Urothelium cell line (cell line): ENCODE results near the gene IFITM1.
"Not testable (repeated sequence)": the region's sequence is repeated elsewhere in the genome, so short reads cannot be mapped to it uniquely, and the experiment has no call there.

ENCODE experiments used
- DNase-seq: peaks from one replicate; pipeline ENCODE4 v3.0.0; 2011; ENCODE audit warnings: low spot score, mixed read lengths
- FAIRE-seq: peaks from 2 replicates; lab custom pipeline; 2011; peaks lifted over from hg19 to GRCh38; lab: Jason Lieb, UNC

Gene IFITM1

DNA sequence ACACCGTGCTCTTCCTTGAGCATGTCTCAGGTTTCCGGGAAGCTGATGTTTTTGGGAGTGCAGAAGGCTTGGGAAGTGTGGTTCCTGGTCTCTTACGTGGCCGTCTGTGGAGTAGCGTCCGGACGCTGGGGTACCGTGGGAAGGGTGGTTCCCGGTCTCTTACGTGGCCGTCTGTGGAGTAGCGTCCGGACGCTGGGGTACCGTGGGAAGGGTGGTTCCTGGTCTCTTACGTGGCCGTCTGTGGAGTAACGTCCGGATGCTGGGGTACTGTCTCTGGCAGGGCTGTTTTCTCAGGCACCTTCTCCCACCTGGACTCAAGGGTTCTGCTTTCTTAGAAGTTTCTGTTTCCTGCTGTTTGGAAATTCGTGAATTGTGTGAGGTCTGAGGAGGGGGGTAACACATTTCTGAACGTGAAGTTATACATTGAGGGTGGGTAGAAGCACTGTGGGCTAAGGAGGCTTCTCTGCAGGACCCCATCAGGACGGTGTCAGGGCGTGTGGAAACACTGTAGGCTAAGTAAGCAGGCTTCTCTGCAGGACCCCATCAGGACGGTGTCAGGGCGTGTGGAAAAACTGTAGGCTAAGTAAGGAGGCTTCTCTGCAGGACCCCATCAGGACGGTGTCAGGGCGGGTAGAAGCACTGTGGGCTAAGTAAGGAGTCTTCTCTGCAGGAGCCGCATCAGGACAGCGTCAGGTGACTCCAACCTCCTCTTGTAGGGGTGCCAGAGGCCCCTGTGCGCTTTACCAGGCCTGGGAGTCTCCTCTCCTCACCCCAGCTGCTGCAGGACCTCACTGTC is 12.2 kb downstream of the IFITM1 start:
- DNase-seq (no peak), FAIRE-seq (no peak)

DNA sequence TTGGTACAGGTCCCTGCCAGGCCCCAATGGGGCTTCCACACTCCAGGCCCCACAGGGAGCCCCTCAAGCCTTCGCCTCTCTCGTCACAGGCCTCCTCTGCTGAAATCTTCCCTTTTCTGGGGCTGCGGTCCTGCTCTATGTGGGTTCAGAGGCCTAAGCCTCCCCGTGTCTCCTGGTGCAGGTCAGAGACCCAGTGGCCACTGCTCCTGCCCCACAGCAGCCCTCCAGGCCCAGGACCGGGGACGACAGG is 12.7 kb downstream of the IFITM1 start:
- no peak for DNase-seq
- no peak for FAIRE-seq

DNA sequence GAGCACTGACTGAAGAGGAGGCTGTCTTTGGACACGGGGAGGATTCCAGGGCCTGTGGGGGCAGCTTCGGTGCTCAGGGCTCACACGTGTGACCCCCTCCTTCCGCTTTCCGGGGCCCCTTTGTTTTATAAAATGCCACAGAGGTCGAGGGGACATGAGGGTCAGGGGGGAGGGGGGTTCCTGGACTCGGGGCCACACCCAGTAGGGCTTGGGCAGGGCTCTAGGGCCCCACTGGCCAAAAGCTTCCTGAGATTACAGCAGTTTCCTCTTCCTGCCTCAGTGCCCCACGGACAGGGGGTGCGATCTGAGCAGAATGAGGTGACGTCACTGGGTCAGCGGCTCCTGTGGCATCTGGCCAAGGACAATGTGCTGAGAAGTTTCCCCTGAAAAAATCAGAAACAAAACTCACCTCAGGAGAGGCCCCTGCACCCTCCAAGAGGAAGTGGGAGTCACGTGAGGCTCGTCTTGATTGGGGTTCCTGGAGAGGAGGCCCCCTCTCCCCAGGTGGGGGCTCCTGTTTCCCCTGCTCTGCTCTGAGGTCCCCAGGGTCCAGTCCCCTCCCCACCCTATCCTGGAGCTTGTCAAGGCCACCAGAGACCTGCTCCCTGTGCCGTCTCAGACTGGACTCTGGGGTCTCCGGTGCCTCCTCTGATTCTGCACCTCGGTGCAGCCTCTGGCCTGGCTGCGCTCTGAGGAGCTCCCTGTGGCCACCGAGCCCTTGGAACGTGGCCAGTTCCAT is 13.2 kb downstream of the IFITM1 start:
- peak; percentile 13 for DNase-seq

DNA sequence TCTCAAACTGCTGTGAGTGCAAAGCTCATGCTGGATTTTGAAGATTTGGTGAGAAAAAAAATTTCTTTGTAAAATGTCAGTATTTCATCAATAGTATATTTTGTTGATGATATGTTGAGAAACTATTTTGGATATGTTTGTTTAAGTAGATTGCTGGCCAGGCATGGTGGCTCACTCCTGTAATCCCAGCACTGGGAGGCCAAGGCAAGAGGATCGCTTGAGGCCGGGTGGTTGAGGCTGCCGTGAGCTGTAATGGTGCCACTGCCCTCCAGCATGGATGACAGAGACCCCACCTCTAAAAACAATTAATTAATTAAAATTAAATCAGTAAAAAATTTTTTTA is 13.7 kb downstream of the IFITM1 start:
- DNase-seq: no peak
- FAIRE-seq: no peak

More for the DNA sequence above, 13.2 kb downstream of the IFITM1 start:
- FAIRE-seq: no peak

DNA sequence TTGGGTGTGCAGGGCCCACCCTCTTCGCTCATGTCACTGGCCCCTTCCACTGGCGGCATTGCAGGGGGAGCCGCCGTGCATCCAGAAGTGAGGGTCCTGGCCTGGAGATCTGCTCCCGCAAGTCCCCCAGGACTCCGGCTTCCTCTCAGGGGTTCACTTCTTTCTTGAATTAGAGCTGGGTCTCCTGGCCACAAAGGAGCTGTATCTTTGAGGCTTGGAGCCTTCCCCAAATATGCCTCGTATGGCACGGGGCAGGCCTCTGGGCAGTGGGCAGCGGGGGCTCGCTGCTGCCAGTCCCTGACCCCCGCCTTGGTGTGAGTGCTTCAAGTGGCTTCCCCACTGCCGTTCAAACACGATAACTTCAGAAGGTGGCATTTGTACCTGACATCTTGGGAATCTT is 14.2 kb downstream of the IFITM1 start:
- FAIRE-seq (no peak), DNase-seq (no peak)

DNA sequence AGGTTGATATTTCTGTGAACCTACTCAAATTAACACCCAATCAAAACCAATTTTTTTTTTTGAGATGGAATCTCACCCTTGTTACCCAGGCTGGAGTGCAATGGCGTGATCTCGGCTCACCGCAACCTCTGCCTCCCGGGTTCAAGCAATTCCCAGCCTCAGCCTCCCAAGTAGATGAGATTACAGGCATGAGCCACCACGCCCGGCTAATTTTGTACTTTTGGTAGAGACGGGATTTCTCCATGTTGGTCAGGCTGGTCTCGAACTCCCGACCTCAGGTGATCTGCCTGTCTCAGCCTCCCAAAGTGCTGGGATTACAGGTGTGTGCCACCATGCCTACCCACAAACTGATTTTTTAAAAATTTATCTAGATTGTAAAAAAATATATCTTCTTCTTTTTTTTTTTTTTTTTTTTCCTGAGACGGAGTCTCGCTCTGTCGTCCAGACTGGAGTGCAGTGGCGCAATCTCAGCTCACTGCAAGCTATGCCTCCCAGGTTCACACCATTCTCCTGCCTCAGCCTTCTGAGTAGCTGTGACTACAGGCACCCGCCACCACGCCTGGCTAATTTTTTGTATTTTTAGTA is 14.8 kb downstream of the IFITM1 start:
- not testable (repeated sequence) for FAIRE-seq, DNase-seq

DNA sequence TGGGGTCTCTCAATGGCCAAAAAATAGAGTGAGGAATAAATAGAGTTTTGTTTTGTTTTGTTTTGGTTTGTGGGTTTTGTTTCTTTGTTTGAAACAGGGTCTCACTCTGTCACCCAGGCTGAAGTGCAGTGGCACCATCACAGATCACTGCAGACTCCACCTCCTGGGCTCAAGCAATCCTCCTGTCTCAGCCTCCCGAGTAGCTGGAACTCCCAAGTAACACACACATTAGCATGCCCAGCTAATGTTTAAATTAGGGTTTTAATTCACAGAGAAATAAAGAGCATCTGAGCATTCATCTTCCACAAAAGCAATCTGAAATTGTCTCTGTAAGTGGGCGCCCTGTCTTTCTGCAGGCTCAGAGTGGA is 16.0 kb downstream of the IFITM1 start:
- DNase-seq (no peak), FAIRE-seq (no peak)

DNA sequence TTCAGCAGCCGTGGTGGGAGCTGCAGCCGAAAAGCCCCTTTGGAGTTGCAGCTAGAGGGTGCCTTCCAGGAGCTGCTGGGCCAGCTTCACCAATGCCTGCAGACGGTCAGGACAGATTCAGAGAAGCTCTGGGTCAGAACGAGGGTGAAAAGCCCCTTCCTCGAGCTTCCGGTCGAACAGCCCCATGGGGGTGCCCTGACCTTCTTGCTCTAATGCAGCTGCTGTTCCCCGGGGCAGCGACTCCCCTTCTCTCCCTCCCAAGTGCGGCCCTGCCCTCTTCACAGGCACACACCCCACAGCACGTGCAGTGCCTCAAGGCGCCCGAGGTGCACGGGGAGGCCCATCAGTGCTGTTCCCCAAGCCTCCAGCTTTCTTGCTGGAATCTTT is 16.5 kb downstream of the IFITM1 start:
- no peak for DNase-seq
- no peak for FAIRE-seq

DNA sequence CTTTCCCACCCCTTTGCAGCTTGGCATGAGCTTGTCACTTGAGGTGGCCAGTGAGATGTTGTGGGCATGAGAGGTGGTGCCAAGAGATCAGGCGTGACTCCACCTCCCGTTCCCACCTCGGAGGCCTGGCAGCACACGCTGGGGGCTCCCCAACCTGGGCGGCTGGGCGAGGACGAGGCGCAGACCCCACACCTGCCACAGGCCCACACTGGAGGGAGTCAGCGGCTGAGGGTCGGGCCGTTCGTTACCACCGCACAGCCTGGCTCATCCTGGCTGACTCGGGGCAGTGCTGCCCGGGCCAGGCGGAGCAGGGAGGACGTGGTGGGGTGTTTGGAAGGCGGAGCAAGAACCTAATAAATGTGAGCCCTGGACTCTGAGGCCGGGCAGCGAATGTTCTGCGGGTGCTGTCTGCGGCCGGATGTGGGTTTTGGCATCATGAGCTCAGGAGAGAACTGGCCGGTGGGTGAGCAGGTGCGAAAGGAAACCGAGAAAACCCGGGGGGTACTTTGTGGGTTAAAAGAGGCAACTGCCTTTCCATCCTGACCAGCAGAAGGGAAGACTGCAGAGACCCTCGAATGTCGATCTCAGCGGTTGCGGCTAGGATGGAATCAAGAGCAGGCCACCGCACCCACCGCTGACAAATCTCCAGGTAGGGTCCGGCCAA is 17.0 kb downstream of the IFITM1 start:
- FAIRE-seq (no peak), DNase-seq (no peak)

DNA sequence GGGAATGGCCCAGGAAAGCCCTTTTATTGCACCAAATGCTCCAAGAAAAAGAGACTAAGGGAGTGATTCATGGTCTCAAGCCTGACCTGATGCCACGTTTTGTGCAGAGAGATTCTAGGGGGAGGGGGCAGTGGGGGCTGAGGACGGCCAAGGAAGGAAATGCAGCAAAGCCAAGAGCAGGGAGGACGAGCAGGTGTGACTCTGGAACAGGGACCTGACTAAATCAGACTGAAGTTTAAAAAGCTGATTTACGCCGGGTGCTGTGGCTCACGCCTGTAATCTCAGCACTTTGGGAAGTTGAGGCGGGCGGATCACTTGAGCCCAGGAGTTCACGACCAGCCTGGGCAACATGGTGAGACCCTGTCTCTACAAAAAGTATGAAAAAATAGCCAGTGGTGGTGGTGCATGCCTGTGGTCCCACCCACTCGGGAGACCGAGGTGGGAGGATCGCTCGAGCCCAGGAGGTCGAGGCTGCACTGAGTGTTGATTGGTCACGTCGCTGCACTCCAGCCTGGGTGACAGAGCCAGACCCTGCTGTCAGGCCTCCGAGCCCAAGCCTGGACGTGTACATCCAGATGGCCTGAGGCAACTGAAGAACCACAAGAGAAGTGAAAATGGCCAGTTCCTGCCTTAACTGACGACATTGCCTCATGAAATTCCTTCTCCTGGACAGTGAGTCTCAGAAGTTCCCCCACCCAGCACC is 17.7 kb downstream of the IFITM1 start:
- no peak for FAIRE-seq
- DNase-seq: no peak

DNA sequence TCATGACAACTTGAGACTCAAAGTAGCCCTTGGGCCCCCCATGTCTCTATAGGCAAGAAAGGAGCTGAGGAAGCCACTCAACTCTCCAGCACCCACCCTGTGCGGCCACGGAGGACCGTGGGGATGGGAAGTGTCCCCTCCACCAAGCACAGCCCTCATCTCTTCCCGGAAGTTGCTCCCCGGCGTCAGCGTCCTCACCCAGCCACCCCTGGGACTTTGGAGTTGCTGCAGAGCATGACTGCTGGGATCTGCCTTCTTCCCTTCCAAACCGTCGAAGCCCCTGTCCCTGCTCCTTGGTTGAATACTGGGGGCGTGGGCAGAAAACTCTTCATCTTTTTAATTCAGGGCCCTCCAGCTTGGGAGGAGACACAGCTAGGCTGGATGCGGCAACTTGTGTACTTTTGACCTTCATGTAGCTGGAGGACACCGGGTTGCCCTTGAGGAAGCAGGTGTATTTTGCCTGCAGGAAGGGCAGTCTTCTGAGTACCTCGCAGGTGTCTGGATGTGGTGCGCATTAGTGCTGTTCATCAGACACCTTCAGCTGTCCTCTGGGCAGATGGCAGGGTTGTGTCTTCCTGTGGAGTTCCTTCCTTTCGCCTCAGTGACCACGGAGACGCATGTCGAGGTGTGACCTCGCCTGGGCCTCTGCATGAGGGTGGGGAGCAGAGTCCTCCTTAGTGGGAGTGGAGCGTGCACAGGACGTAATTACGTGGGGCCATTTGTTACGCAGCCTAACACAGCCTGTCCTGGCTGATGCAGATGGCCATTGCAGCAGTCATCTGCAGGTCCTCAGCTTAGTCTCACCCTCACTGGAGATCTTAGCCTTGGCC is 19.0 kb downstream of the IFITM1 start:
- FAIRE-seq (no peak), DNase-seq (no peak)

DNA sequence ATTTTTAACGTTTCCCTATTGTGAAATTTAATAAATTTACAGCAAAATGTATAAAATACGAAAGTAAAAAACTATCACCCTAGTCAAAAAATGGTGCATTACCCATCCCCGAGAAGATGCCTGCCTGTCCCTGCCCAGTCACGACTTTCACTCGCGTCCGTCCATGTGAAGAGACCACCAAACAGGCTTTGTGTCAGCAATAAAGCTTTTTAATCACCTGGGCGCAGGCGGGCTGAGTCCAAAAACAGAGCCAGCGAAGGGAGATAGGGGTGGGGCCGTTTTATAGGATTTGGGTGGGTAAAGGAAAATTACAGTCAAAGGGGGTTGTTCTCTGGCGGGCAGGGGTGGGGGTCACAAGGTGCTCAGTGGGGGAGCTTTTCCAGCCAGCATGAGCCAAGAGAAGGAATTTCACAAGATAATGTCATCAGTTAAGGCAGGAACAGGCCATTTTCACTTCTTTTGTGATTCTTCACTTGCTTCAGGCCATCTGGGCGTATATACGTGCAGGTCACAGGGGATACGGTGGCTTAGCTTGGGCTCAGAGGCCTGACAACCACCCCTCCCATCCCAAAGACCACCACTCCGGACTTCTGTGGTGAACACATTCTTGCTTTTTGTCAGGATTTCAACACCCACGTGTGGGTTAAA is 19.9 kb downstream of the IFITM1 start:
- FAIRE-seq: not testable (repeated sequence)

DNA sequence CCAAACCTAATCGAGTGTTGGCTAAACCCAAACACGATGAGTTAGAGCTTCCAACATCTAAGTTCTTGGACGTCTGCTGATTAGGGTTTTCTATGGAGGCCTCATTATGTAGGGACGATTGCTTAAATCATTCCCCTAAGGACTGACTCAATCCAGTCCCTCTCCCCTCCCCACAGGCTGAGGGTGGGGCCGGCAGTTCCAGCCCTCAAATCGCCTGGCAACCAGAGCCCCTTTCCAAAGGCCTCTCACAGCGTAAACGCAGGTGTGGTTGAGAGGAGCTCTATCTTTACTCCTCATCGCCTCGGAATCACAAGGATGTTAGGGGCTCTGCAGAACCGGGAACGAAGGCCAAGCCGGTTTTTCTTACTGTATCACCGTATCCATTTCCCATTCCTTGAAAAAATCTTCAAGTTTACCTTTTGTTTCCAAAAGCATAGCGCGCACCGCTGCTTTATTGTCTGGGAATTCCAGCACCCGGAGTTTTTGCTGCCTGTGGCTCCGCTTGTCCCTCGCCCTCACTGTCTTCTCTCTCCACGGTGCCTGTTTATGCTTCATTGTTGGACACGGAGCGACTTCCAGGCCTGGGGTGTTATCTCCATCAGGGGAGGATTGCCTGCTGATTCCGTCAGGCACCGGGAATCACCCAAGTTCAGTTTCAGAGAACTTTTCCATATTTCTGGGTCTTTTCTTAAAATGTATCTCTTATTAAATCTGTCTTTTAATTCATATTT is 20.6 kb downstream of the IFITM1 start:
- no peak for DNase-seq

More for the DNA sequence above, 19.9 kb downstream of the IFITM1 start:
- DNase-seq: not testable (repeated sequence)

DNA sequence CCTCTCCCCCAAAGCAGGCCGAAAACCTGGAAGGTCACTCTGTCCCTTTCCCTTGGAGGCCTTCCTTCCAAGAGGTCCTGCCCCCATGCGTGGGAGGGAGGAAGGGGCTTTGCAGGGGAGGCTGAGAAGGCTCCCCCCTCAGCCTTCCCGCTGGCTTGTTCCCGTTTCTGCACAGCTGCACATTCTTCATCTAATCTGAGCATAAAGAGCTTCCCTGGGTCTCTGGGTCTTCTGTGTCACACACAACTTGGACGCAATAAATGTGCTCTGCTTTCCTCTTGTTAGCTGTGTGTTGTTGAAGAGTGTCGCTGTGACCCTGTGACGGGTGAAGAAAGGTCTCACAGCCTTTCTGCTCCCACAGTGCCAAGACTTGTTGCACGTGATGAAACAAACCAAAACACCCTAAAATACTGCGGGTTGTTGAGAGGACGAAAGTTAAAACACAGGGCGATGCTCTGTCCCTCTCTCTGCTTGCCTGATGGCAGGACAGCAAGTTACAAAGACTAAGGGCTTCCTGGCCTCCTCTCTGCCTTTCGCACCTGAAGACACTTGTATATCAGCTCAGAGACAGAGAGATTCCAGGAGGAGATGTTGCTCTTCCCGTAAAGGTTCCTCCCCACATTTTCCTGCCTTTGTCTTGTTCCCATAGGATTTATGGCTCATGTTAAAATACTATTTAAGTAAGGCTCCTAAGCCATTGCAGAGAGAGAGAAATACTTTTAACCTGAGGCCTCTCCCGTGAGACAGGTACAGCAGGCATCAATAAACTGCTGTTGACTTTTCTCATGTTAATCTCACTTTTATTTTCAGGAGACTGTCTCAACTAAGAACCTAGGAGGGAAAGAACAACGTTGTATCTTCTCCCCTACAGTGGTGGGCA is 22.2 kb downstream of the IFITM1 start:
- DNase-seq (no peak), FAIRE-seq (no peak)

More for the DNA sequence above, 20.6 kb downstream of the IFITM1 start:
- no peak for FAIRE-seq

DNA sequence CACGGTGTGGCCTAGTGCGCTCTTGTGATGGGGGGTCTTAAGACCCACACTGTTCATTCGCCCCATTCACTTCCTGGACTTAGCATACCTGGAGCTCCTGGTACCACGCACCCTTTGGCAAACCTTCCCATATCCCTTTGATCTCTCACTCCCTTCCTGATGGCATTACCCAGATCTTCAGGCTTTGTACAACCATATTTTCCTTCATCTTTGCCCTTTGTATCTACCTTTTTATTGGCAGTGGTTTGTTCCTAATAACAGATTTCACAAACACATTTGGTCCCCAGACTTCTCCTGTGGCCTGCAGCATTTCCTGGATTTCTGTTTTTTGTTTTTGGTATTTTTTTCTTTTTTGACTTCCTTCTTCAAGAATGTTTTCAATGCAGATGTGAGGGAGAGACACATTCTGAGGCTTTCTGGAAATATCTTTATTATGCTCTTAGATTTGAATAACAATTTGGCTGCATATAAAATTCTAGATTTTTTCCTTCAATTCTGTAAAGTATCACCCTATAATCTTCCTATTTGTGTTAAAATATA is 22.9 kb downstream of the IFITM1 start:
- DNase-seq (no peak), FAIRE-seq (no peak)

DNA sequence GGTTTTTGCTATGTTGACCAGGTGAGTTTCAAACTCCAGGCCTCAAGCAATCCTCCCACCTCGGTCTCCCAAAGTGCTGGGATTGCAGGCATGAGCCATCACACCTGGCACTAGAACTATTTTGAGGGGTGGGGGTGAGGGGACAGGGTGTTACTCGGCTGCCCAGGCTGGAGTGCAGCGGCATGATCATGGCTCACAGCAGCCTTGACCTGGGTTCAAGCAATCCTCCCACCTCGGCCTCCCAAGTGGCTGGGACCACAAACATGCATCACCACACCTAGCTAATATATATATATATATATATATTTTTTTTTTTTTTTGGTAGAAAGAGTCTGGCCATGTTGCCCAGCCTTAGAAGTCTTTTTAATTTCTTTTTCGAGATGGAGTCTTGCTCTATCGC is 23.9 kb downstream of the IFITM1 start:
- FAIRE-seq: no peak
- DNase-seq: no peak

DNA sequence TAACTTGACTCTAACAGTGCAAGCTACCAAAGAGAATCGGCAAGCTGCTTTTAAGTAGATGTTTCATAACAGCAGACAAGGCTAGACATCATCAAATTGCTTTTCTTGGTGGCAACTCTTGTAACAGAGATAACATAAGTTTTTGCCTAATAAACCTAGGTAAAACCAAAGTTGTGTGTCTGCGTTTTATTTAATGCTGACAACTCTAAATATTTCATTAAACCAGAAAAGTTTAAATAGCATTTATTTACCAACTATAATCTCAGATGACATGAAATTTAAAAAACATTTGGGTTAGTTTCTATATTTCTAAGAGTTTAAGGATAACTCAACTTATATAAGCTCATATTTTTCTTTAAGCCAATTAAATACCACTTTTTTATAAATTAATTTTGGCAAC is 26.1 kb downstream of the IFITM1 start:
- DNase-seq (no peak), FAIRE-seq (no peak)
